ENCODE measurements around the gene UMPS.

- no peak for TF ChIP-seq CTCF (IDR thresholded peaks at IDR 0.05)
- no peak for TF ChIP-seq POLR2A (IDR thresholded peaks at IDR 0.05)
Measured at GRCh38 chr3:124714223-124714853, 15.9 kb upstream of the UMPS start.
